K562 treated with DMSO at 1 percent for 12 hours (cell line): ENCODE data around the gene FJX1. TPM values are rescaled to one million over a fixed set of nuclear protein-coding genes. Genes with fewer than 3 reads are reported as not detected.

Experiments
- total RNA-seq: library from RNA; unstranded; fragments of 300-600 nt; gene quantifications from 2 replicates; pipeline ENCODE4 v1.2.3, GENCODE V29; 2022; ENCODE audit not compliant: insufficient read depth

The FJX1 gene
- total RNA-seq, result 0.33 TPM in 1 of 2 replicates, not detected in the other

GRCh38 chr11:35617687-35618496 lies at the start of gene FJX1:
Gene FJX1 (plus strand): TSS chr11:35618460. CDS start chr11:35618637, 177 bp downstream.

GRCh38 chr11:35662649-35663407 lies 44.6 kb downstream of the FJX1 start, which contains the start of gene TRIM44:
Gene TRIM44 (plus strand): TSS chr11:35662775. CDS start chr11:35663112, 337 bp downstream.

Other genes with a start within 250 kb of the FJX1 start
- gene SLC1A2, start 198.9 kb upstream of the FJX1 start, total RNA-seq, result not detected in 2 replicates
- gene PAMR1, start 92.8 kb upstream of the FJX1 start, total RNA-seq, result not detected in 2 replicates
- 14.7 and 39.0 TPM in 2 replicates for gene TRIM44, start 44.3 kb downstream of the FJX1 start, total RNA-seq